Stimulated activated CD4-positive, alpha-beta T cell treated with anti-CD3 and anti-CD28 coated beads, Interleukin-2, amount 100 ng/mL, for 24 hours (primary cell): ENCODE results near the gene LRRC1.

Experiments
- DNase-seq, 2 donors: peaks; one replicate each; pipeline ENCODE4 v3.0.0-alpha.2; 2020

Gene LRRC1

DNA sequence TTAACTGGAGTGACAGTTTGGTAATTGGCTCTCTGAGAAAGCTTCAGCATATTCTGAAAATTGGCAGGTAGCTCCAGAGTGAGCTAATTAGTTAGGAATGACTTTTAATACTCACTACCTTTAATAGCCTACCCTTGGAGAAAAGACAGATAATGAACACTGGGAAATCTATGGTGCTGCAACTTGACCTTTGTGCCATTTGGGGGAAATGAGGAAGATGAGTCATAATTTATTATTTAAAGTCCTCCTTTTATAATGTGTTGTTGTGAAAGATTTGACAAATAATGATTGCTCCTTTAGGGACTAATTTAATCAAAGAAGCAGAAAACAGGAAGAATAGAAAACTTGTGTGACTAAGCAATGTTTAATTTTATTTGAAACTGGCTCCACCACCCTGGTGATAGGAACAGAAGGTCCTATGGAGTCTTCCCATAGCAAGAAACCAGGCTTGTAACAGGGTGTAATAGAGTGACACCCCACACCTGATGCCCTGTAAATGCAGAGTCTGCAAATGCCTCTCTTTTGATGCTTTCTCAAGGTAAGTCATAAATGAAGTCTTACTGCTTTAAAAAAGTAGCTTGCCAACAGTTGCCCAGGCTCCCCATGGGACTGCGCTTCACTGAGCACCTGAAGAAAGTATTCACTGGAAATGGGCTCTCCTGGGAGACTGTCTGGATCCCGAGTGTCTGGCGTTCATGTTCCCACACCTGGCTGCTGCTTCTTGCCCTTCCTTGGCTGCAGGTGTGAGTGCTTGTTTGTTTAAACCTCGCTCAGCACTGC, 134.4 kb downstream of the LRRC1 start:
- DNase-seq: no peak

DNA sequence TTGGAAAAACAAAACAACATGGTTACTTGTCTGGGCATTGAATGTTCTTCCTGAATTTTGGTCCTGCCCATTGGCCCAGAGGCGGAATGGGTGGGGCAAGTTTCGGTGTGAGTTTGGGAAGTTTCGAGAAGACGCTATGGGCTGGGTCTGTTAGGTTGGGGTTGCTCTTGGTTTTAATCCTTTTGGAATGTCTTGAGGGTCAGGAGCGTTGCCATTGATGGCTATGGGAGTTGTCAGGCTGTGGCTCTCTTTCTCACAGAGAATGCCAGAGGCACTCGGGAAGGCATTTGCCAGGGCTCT, 135.0 kb downstream of the LRRC1 start:
- DNase-seq: no peak

DNA sequence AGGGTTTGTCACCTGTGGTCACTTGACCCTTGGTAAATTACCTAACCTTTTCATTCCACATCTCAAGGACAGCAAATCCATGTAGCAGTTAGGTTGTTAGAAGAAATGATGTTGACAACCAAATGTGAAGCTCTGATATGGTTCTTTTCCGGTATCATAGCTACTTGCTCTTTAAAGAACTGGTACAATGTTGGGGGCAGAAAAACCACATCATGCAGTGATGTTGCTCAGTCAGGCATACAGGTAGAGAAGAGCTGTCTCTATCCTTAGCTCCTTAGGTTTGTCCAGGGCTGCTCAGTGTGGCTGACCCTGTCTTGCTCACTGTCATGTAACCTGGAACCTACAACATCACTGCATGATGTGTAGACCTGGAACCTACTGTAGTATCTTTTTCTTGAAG, 135.5 kb downstream of the LRRC1 start:
- no peak for DNase-seq

DNA sequence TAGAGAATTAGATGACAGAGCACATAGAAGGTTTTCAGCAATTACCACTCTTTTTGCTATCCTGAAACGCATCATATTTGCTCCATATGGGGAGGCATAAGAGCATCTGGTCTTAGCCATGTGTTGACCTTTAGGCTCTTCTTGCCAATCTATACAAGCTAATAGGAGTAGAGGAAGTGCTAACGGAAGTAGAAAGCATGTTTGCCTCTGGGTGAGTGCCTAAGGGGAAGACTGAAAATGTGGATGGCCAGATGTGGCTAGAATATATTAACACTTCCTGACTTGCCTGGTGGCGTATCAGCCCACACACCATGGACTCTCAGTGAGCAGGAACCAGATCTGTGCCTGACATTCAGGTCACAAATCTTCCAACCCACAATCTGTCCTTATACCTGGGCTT, 136.3 kb downstream of the LRRC1 start:
- no peak for DNase-seq

DNA sequence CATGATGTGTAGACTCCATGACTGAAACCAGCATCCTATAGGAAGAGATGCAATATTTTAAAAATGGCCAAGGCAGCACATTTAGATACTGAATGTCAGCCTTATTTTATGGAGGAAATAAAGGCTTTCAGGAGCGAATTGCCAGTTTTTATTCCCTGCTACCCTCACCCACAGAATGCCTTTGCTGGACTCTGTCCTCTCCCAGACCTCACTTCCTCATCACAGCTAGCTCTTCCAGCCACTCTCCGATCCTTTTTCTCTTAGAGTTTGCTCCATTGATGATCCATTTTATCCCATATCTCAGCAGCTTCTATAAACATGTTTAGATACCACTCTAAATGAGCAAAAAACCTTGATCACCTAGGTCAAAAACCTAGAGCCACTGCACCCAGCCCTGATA, 137.7 kb downstream of the LRRC1 start:
- DNase-seq: no peak

DNA sequence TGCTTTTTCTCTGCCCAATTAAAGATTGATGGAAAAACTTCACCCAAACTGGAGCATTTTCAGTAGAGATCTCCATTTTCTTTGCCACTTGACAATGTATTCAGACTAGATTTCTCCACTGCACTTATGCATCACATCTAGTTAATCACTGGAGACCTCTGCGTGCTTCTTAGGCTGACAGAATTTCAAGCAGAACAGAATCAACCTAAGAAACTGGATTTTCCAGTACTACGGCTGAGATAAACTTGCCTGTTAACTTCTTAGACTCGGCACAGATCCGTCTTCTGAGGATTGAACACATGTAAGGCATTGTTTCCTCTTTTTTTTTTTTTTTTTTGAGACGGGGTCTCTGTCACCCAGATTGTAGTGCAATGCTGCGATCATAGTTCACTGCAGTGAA, 139.2 kb downstream of the LRRC1 start:
- no peak for DNase-seq

DNA sequence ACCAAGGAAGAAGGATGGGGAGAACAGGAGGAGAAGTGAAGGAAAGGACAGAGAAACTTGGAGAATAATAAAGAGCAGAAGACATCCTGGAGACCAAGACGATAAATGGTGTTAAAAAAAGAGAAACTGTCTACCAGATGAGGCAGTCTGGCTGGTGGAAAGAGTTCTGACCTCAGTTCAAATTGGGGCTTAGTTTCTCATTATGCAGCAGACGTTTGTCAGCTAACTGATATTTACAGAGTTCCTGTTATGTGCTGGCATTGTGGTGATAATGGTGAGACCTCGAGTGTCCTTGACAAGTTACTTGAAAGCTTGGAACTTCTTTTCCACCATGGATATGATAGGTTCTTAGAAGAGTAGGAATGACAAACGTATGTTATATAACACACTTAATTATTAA, 142.7 kb downstream of the LRRC1 start:
- DNase-seq: no peak

DNA sequence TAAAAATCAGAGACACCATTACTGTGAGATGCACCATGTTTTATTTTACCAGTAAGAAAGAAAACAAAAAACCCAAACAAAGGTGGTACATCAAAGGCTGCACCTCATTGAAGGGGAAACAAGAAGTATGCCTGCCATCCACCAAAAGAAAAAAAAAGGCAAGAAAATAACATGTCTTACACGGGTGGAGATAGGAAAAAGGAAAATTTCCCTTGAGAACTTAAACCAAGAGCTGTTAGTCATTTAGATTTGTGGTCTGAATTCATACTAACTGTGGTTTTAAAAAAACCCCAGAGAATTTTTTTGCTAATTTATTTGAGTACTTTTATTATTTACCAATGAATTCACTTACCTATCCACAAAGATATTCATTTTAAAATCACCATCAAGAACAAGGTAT, 144.0 kb downstream of the LRRC1 start:
- DNase-seq: no peak

DNA sequence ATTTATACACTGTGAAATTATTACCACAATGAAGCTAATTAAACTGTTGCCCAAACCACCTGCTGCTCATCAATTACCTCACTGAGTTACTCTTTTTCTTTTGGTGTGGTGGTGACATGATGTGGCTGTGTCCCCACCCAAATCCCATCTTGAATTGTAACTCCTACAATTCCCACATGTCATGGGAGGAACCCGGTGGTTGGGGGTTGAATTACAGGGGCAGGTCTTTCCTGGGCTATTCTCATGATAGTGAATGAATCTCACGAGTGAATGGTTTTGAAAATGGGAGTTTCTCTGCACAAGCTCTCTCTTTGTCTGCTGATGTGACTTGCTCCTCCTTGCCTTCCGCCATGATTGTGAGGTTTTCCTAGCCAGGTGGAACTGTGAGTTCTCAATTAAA, 145.0 kb downstream of the LRRC1 start:
- no peak for DNase-seq

DNA sequence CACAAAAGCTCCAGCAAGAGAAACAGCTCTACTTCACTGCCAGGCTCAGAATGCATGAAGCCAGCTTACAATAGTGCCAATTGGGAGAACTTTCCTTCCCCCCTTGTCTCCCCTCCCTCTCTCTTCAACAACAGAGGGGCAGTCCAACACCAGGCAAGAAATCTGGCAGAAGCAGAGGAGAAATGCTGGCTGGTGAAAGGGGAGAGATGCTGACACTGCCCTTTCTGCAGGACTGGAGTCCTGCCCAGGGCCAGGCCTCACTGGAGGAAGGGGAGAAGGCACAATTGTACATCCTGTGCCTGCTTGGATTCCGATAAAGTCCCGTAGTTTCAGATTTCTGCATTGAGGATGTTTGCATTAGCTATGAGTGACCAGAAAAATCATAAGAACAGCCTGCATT, 148.6 kb downstream of the LRRC1 start:
- DNase-seq: no peak

DNA sequence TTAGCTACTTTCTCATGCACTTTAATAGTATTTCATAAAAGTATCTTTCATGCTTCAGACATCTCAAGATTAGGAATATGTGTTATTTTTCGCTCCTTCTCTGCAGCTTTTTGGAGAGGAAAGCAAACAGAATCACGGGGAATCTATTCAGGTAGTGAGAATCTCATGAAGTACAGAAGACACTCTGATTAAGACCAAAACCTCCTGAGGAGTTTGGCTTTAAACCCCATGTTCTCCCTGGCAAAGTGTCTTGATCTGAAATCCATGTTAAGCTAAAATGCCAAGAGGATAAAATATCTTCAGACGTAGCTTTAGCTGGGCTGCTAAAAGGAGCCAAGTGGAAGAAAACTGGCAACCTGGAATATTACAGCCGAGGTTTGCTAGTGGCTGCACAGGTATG, 149.3 kb downstream of the LRRC1 start:
- DNase-seq: no peak

DNA sequence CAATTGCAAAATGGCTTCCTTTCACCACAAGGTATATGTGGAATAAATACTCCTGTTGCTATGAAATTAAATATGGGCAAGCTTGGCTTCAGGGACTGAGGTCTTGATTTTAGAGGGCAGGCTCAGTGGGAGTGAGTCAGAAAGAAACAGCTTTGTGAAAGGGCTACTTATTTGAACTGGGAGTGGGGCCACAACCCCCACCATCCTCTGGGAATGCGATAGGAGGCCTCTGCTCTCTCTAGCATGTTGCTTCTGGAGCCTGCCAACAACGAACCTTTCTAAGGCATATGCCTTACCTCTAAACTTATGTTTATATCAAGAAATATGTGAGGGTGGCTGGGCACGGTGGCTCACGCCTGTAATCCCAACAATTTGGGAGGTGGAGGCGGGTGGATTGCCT, 149.7 kb downstream of the LRRC1 start:
- DNase-seq: no peak

DNA sequence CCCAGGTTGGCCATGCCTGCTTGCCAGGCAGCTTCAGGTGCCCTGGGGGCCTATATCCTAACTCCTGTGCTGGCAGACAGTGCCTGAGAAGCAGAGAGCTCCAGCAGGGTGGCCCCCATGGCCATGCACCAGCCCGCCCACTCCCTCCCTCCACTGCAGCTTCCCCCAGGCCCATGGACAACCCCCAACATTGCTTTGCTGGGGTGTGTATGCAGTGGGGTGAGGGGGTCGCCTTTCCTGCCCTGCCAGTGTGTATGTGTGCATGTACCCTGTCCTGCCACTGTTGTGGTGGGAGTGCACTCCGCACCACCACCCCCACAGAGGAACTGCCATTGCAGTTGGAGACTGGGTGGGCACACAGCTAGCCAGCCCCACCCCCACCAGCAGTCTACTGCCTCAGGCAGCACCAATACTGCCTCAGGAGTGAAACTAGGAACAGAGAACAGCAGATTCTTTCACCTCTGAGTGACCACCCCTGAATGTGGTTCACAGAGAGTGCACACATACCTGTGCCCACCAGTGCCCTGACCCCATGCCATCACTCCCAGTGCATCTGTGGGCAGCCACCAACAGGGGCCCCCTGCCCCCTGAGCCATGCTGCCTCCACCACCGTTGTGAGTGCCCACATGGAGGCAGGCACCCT, 151.1 kb downstream of the LRRC1 start:
- DNase-seq: no peak

DNA sequence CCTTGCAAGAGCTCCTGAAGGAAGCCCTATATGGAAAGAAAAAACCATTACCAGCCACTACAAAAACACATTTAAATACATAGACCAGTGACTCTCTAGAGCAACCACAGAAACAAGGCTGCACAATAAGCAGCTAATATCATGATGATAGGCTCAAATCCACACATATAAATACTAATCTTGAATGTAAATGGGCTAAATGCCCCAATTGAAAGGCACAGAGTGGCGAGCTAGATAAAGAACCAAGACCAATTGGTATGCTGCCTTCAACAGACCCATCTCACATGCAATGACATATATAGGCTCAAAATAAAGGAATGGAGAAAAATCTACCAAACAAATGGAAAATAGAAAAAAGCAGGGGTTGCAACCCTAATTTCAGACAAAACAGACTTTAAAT, 153.0 kb downstream of the LRRC1 start:
- no peak for DNase-seq

DNA sequence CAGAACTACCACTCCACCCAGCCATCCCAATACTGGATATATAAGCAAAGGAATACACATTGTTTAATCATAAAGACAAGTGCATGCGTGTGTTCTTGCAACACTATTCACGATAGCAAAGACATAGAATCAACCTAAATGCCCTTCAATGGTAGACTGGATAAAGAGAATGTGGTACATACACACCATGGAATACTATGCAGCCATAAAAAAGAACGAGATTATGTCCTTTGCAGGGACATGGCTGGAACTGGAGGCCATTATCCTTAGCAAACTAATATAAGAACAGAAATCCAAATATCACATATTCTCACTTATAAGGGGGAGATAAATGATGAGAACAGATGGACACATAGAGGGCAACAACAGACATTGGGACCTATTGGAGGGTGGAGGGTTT, 156.6 kb downstream of the LRRC1 start:
- DNase-seq: no peak

DNA sequence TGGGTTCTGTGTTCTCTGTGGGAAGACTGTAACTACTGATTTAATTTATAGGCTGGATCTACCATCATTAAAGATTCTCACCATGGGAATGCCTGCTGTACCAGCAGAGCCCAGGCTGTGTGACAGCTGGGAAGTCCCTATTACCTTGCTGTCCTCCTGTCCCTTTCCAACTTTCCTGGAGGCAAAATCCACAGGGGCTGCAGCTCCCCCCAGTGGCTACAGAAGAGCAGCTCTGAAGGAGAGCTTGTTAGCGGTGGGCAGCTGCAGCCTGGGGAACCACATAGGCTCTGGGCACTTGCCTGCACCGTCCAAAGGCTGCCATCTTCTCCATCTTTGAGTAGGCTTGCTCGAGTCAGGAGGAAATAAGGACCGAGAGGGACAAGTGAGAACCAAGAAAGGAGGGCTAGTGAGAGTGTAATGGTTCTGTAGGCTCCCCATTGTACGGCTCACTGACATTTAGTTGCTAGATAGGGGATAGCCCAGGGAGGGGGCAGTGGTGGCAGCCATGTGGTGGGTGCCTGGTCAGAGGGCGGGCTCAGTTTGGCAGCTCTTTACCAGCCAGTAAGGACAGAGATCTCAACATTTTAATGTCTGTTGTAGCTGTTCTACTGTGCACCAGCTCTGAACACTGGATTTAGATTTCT, 161.4 kb downstream of the LRRC1 start:
- DNase-seq: no peak

DNA sequence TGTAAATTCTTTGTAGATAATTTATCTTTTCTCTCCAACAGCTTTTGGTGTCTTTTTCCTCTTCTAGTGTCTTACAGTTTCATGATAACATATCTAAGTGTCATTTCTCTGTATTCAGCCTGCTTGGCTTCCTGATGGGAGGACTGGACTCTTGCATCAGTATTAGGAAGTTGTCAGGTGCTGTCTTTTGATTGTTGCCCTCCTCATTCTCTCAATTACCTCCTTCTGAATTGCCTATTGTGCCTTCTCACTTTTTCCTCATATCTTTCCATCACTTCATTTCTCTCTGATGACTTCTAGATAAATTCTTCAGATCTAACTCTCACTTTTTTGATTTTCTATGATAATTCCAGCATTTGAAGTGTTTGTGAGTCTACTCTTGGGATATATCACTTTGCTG, 162.0 kb downstream of the LRRC1 start:
- DNase-seq: no peak

DNA sequence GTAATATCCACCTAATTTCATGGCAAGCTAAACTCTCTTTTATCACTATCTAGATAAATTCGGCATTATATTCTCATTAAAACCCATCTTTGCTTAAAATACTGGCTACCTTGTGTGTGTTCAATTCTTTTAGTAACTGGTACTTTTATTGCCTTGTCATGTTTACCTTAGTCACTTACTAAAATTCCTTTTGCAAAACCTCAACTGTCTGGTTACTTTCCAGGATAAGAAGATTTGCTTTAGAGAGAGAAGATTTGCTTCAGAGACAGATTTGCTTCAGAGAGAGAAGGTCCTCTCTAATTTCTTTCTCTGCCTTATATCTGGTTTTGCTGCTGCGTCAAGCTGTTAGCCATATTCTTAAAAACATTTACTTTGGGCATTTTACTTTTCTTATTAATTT, 164.9 kb downstream of the LRRC1 start:
- DNase-seq: no peak

DNA sequence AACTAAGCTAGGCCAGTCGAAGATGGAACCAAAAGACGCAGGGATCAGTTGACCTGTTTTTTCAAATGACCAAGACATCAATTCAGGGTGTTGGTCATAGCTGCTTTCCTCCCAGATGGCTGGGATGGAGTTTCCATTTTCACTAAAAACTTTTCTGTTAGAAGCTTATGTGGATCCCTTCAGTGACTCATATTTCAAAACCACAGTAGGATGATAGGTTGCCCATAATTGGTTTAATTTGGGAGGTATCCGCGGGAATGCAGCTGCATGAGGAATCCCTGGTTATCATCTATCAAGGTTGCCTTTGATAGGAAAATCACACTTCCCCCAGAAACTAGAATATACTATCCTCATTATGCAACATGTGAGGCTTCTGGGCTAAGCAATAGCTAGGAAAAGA, 165.5 kb downstream of the LRRC1 start:
- no peak for DNase-seq

DNA sequence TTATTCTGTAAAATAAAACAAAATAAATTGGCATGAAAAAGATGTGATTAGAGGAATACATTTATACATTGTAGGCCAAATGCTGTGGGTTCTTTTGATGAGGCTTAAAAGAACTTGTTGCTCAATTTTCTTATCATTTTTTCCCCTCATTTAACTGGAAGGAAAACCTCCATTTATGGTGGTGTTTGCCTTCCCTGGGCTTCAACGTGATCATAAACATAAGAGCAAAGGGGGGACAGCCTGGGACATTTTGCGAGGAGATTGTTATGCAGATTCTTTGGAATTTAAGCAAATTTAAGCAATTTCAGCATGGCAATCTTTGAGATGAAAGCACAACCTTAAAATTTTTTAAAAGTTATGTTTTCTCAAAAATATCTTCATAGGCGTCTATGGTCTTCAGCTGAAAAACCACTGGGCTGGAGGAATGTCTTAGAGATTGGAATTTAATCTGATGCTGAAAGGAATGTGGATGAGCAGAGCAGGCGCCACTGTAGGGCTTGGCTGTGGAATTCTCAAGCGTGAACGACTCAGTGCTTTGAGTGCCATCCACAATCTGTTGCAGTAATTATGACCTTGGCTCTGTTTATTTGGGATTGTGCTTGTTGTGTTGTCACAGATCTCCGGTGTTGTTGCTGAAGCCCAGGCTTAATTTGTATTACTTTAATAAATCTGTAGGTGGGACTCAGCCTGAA, 167.0 kb downstream of the LRRC1 start:
- DNase-seq: no peak

DNA sequence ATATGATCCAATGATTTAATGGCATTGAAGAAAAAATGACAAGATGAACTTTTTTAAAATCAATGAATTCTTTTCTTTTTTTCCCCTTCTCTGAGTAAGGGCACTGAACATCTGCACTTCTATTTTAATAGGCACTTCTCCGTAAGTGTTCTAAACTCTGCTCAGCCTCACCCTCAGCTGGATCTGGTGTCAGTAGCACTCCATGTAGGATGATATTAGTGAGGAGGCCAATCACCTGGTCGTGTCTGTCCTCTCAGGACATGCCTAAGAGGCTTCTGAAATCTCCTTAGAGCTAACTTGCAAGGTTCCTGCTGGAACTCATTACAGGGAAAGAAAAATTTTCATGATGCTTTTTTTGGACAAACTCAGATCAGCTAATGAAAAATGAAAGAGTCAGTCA, 167.8 kb downstream of the LRRC1 start:
- no peak for DNase-seq

DNA sequence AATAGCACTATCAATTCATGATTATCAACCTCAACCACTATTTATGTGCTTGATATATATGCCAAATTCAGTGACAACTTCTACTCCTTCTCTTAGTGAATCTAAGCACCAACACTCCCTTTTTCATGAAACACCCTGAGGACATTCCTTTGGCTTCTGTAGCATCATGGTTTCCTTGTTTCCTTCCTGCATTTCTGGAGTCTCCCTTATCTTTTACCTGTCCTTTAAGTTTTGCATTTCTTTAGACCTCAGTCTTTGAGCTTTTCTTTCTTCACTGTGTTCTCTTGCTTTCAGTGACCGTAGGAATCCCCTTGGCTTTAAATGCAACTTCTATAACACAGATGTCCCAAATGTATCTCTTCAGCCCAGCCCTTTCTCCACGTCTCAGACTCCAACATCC, 172.6 kb downstream of the LRRC1 start:
- DNase-seq: no peak
